Measurements from ENCODE around the gene MRPL17. TPM values are rescaled to one million over a fixed set of nuclear protein-coding genes. Genes with fewer than 3 reads are reported as not detected.

MRPL17 gene
- total RNA-seq, 1 experiment from 2014 or later: 77.1 TPM

DNA sequence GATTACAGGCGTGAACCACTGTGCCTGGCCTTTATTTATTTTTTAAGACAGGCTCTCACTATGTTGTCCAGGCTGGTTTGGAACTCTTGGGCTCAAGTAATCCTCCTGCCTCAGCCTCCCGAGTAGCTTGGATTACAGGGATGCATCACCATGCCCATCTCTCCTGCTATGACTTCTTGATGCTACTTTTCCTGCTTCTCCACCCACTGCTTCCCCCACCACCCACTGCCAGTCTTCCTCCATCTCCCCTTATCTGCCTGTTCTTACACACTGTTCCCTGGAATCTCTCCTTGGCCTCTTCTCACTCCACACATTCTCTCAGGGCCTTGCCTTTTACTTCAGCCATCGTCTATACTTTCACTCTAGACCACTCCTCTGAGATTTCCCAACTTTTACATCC is 46.7 kb downstream of the MRPL17 start (continued):
- TF ChIP-seq, protein P1, sequence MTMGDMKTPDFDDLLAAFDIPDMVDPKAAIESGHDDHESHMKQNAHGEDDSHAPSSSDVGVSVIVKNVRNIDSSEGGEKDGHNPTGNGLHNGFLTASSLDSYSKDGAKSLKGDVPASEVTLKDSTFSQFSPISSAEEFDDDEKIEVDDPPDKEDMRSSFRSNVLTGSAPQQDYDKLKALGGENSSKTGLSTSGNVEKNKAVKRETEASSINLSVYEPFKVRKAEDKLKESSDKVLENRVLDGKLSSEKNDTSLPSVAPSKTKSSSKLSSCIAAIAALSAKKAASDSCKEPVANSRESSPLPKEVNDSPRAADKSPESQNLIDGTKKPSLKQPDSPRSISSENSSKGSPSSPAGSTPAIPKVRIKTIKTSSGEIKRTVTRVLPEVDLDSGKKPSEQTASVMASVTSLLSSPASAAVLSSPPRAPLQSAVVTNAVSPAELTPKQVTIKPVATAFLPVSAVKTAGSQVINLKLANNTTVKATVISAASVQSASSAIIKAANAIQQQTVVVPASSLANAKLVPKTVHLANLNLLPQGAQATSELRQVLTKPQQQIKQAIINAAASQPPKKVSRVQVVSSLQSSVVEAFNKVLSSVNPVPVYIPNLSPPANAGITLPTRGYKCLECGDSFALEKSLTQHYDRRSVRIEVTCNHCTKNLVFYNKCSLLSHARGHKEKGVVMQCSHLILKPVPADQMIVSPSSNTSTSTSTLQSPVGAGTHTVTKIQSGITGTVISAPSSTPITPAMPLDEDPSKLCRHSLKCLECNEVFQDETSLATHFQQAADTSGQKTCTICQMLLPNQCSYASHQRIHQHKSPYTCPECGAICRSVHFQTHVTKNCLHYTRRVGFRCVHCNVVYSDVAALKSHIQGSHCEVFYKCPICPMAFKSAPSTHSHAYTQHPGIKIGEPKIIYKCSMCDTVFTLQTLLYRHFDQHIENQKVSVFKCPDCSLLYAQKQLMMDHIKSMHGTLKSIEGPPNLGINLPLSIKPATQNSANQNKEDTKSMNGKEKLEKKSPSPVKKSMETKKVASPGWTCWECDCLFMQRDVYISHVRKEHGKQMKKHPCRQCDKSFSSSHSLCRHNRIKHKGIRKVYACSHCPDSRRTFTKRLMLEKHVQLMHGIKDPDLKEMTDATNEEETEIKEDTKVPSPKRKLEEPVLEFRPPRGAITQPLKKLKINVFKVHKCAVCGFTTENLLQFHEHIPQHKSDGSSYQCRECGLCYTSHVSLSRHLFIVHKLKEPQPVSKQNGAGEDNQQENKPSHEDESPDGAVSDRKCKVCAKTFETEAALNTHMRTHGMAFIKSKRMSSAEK (CRISPR knock-in tag; IDR thresholded peaks at IDR 0.05; ENCODE audit: borderline replicate concordance): no peak
- TF ChIP-seq MYBL2 (CRISPR knock-in tag; IDR thresholded peaks at IDR 0.05) (no peak), TCF7 (CRISPR knock-in tag; IDR thresholded peaks at IDR 0.05; ENCODE audit: low read depth) (no peak), ZNF263 (CRISPR knock-in tag; IDR thresholded peaks at IDR 0.05; ENCODE audit: low read depth) (no peak), TP53 (CRISPR knock-in tag; IDR thresholded peaks at IDR 0.05) (no peak), NFE2L1 (CRISPR knock-in tag; IDR thresholded peaks at IDR 0.05) (no peak), ZNF219 (CRISPR knock-in tag; IDR thresholded peaks at IDR 0.05; ENCODE audit: borderline replicate concordance) (no peak)
- TF ChIP-seq, protein P2, sequence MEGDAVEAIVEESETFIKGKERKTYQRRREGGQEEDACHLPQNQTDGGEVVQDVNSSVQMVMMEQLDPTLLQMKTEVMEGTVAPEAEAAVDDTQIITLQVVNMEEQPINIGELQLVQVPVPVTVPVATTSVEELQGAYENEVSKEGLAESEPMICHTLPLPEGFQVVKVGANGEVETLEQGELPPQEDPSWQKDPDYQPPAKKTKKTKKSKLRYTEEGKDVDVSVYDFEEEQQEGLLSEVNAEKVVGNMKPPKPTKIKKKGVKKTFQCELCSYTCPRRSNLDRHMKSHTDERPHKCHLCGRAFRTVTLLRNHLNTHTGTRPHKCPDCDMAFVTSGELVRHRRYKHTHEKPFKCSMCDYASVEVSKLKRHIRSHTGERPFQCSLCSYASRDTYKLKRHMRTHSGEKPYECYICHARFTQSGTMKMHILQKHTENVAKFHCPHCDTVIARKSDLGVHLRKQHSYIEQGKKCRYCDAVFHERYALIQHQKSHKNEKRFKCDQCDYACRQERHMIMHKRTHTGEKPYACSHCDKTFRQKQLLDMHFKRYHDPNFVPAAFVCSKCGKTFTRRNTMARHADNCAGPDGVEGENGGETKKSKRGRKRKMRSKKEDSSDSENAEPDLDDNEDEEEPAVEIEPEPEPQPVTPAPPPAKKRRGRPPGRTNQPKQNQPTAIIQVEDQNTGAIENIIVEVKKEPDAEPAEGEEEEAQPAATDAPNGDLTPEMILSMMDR (IDR thresholded peaks at IDR 0.05): no peak

DNA sequence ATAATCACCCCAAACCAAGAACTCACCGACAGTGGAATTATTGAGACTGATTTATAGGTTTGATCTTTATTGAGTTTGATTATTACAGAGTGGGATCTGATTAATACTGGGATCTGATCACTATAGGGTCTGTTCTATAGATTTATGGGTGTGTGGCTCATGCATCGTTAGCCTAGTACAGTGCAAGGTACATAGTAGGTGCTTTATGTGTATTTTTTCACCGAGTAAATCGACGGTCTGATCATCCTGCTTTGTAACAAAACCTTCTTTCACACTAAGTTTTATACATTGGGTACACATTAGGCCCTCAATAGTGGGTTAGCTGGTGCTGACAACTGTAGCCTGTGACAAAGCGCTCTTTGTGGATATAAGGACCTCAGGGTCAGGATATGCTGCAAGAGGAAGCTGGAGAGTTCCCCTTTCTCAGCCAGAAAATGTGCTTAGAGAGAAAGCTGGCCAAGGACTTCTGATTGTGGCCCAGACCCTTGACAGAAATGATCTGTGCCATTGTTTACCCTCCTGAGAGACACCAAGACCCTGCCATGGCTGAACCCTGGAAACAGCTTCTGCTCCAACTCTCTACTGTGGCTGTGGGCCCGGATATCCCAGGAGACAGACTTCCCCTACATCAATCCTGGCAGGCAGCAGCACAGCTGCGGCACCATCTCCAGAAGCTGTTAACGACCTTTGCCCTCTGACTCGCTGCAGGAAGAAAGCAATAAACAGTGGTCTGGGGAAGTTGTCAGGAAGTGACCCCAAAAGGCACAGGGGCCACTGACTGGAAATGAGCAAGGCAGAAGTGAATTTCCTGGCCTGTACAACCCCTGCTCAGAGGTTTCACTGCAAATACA is 47.8 kb downstream of the MRPL17 start:
- no peaks in the 10 kb centered on the region for H3K36me3 Mint-ChIP-seq
- ChIA-PET POLR2A (interaction anchor here (0.6 kb wide), 1 partner anchor 16 kb away, joined by 3 read pairs; the partner anchor contains the start of gene TPP1), CTCF (interaction anchor here (0.6 to 0.8 kb wide), 2 partner anchors 32 to 104 kb away, joined by 3 to 4 read pairs; no protein-coding TSS in a partner anchor)
- no peak overlapping the region for H3K27ac Mint-ChIP-seq
- no peak overlapping the region for H3K4me3 Mint-ChIP-seq
- no peak for DNase-seq (ENCODE audit: low spot score)
- no peak for ATAC-seq
- peaks cover 22% of the 10 kb centered on the region for H3K27me3 Mint-ChIP-seq (ENCODE audit: low read depth)
- no peaks in the 10 kb centered on the region for H3K9me3 Mint-ChIP-seq
- 0 out of 2 replicates have a peak, but pooled peaks cover 3% of the 10 kb centered on the region for H3K4me1 Mint-ChIP-seq
- no peak for TF ChIP-seq ZNF416 (CRISPR knock-in tag; IDR thresholded peaks at IDR 0.05)
- TF ChIP-seq ELF4 (CRISPR knock-in tag; IDR thresholded peaks at IDR 0.05; ENCODE audit: low read depth): no peak
- no peak for TF ChIP-seq KAT7 (CRISPR knock-in tag; IDR thresholded peaks at IDR 0.05; ENCODE audit: borderline replicate concordance)
- TF ChIP-seq ZNF671 (CRISPR knock-in tag; IDR thresholded peaks at IDR 0.05): no peak
- TF ChIP-seq CREM (CRISPR knock-in tag; IDR thresholded peaks at IDR 0.05): no peak
- TF ChIP-seq NFYB (CRISPR knock-in tag; conservative IDR thresholded peaks at IDR 0.05; ENCODE audit: low read depth): no peak
- no peak for TF ChIP-seq FOXK1 (CRISPR knock-in tag; IDR thresholded peaks at IDR 0.05)
- TF ChIP-seq SMAD4 (CRISPR knock-in tag; IDR thresholded peaks at IDR 0.05): no peak
- TF ChIP-seq, protein P3, sequence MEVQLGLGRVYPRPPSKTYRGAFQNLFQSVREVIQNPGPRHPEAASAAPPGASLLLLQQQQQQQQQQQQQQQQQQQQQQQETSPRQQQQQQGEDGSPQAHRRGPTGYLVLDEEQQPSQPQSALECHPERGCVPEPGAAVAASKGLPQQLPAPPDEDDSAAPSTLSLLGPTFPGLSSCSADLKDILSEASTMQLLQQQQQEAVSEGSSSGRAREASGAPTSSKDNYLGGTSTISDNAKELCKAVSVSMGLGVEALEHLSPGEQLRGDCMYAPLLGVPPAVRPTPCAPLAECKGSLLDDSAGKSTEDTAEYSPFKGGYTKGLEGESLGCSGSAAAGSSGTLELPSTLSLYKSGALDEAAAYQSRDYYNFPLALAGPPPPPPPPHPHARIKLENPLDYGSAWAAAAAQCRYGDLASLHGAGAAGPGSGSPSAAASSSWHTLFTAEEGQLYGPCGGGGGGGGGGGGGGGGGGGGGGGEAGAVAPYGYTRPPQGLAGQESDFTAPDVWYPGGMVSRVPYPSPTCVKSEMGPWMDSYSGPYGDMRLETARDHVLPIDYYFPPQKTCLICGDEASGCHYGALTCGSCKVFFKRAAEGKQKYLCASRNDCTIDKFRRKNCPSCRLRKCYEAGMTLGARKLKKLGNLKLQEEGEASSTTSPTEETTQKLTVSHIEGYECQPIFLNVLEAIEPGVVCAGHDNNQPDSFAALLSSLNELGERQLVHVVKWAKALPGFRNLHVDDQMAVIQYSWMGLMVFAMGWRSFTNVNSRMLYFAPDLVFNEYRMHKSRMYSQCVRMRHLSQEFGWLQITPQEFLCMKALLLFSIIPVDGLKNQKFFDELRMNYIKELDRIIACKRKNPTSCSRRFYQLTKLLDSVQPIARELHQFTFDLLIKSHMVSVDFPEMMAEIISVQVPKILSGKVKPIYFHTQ (CRISPR knock-in tag; IDR thresholded peaks at IDR 0.05): no peak
- TF ChIP-seq JAZF1 (CRISPR knock-in tag; IDR thresholded peaks at IDR 0.05): no peak
- no peak for TF ChIP-seq ATF1 (CRISPR knock-in tag; IDR thresholded peaks at IDR 0.05)
- no peak for TF ChIP-seq ZNF232 (CRISPR knock-in tag; IDR thresholded peaks at IDR 0.05)
- no peak for TF ChIP-seq NR3C1 (CRISPR knock-in tag; conservative IDR thresholded peaks at IDR 0.05; ENCODE audit: low read depth)
- TF ChIP-seq, protein P4, sequence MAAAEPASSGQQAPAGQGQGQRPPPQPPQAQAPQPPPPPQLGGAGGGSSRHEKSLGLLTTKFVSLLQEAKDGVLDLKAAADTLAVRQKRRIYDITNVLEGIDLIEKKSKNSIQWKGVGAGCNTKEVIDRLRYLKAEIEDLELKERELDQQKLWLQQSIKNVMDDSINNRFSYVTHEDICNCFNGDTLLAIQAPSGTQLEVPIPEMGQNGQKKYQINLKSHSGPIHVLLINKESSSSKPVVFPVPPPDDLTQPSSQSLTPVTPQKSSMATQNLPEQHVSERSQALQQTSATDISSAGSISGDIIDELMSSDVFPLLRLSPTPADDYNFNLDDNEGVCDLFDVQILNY (CRISPR knock-in tag; IDR thresholded peaks at IDR 0.05): no peak
- TF ChIP-seq ZNF263 (CRISPR knock-in tag; IDR thresholded peaks at IDR 0.05; ENCODE audit: low read depth): no peak
